GM19328 (cell line): ENCODE measurements around the gene SGK1.
"Not testable (repeated sequence)": the region's sequence is repeated elsewhere in the genome, so short reads cannot be mapped to it uniquely, and the experiment has no call there.

Experiments used
- ATAC-seq: cut with Tn5 transposase; IDR thresholded peaks from one replicate; pipeline ENCODE4 v1.9.1; 2021; ENCODE audit warnings: mild to moderate bottlenecking, moderate library complexity; ENCODE audit not compliant: unreplicated experiment

Gene SGK1

GRCh38 chr6:134256862-134257261, 61.0 kb downstream of the SGK1 start:
- no peak for ATAC-seq

- not testable (repeated sequence) for ATAC-seq
Measured at GRCh38 chr6:134255280-134255679, 62.6 kb downstream of the SGK1 start.

- ATAC-seq, result no peak
Measured at GRCh38 chr6:134254118-134254517, 63.8 kb downstream of the SGK1 start.

- ATAC-seq, result no peak
Measured at GRCh38 chr6:134253681-134254080, 64.2 kb downstream of the SGK1 start.

- no peak for ATAC-seq
Measured at GRCh38 chr6:134251320-134251719, 66.6 kb downstream of the SGK1 start.

GRCh38 chr6:134250776-134251175, 67.1 kb downstream of the SGK1 start:
- ATAC-seq, result no peak

- ATAC-seq, result no peak
Measured at GRCh38 chr6:134249759-134250602, 67.9 kb downstream of the SGK1 start.

- ATAC-seq, result no peak
Measured at GRCh38 chr6:134249239-134249758, 68.6 kb downstream of the SGK1 start.

- no peak for ATAC-seq
Measured at GRCh38 chr6:134247844-134248580, 69.9 kb downstream of the SGK1 start.

GRCh38 chr6:134247231-134247833, 70.6 kb downstream of the SGK1 start:
- peak; percentile 91 for ATAC-seq

GRCh38 chr6:134245706-134246105, 72.2 kb downstream of the SGK1 start:
- no peak for ATAC-seq

GRCh38 chr6:134245041-134245440, 72.9 kb downstream of the SGK1 start:
- no peak for ATAC-seq

GRCh38 chr6:134240665-134241431, 77.1 kb downstream of the SGK1 start:
- no peak for ATAC-seq

- no peak for ATAC-seq
Measured at GRCh38 chr6:134238960-134239795, 78.7 kb downstream of the SGK1 start.

GRCh38 chr6:134238006-134238405, 79.9 kb downstream of the SGK1 start:
- no peak for ATAC-seq

- ATAC-seq, result peak; percentile 94
Measured at GRCh38 chr6:134235937-134236751, 81.8 kb downstream of the SGK1 start.

GRCh38 chr6:134235334-134235733, 82.6 kb downstream of the SGK1 start:
- not testable (repeated sequence) for ATAC-seq

- no peak for ATAC-seq
Measured at GRCh38 chr6:134233180-134233955, 84.5 kb downstream of the SGK1 start.
